CD4-positive, alpha-beta T cell treated with Interleukin-2 at 100 ng/mL for 4 hours (primary cell): Measurements from ENCODE around the gene STAC3.
"Not testable (repeated sequence)": the region's sequence is repeated elsewhere in the genome, so short reads cannot be mapped to it uniquely, and the experiment has no call there.

Experiments used
- DNase-seq: peaks from one replicate; pipeline ENCODE4 v3.0.0-alpha.2; 2020; ENCODE audit warnings: low spot score

Gene STAC3

GRCh38 chr12:57250956-57251355 lies at the start of gene STAC3:
Gene STAC3 (minus strand): TSS chr12:57251187. CDS start chr12:57249636, 1,551 bp downstream.
- DNase-seq, result no peak

- no peak for DNase-seq
Measured at GRCh38 chr12:57299514-57300016, 48.6 kb upstream of the STAC3 start.

- no peak for DNase-seq
Measured at GRCh38 chr12:57296291-57296690, 45.3 kb upstream of the STAC3 start.

- not testable (repeated sequence) for DNase-seq
Measured at GRCh38 chr12:57282073-57282472, 31.1 kb upstream of the STAC3 start.

GRCh38 chr12:57280211-57281062 lies 29.4 kb upstream of the STAC3 start:
- peak; percentile 81 for DNase-seq

GRCh38 chr12:57278465-57279381 lies 27.7 kb upstream of the STAC3 start:
- no peak for DNase-seq

- no peak for DNase-seq
Measured at GRCh38 chr12:57276935-57277563, 26.1 kb upstream of the STAC3 start.

GRCh38 chr12:57276233-57276632 lies 25.2 kb upstream of the STAC3 start:
- DNase-seq, result not testable (repeated sequence)

- DNase-seq, result no peak
Measured at GRCh38 chr12:57273516-57273915, 22.5 kb upstream of the STAC3 start.

GRCh38 chr12:57272337-57273151 lies 21.6 kb upstream of the STAC3 start:
- no peak for DNase-seq

- no peak for DNase-seq
Measured at GRCh38 chr12:57270966-57271470, 20.0 kb upstream of the STAC3 start.

GRCh38 chr12:57268264-57268663 lies 17.3 kb upstream of the STAC3 start:
- no peak for DNase-seq

GRCh38 chr12:57266681-57267080 lies 15.7 kb upstream of the STAC3 start:
- DNase-seq, result no peak

GRCh38 chr12:57263096-57263495 lies 12.1 kb upstream of the STAC3 start:
- DNase-seq, result no peak

GRCh38 chr12:57262126-57262822 lies 11.3 kb upstream of the STAC3 start:
- no peak for DNase-seq

- no peak for DNase-seq
Measured at GRCh38 chr12:57261428-57261865, 10.5 kb upstream of the STAC3 start.

- no peak for DNase-seq
Measured at GRCh38 chr12:57260366-57260765, 9.4 kb upstream of the STAC3 start.

- no peak for DNase-seq
Measured at GRCh38 chr12:57258977-57259970, 8.3 kb upstream of the STAC3 start.

GRCh38 chr12:57255916-57256315 lies 4.9 kb upstream of the STAC3 start:
- DNase-seq, result no peak
